GM10266 (cell line): Measurements from ENCODE around the gene ZDHHC14.

ENCODE experiments used
- DNase-seq: peaks from one replicate; pipeline ENCODE4 v3.0.0; 2012; ENCODE audit errors: extremely low spot score
- CTCF ChIP-seq: IDR thresholded peaks from 2 replicates; pipeline ENCODE4 v1.5.1; 2012; ENCODE audit warnings: mild to moderate bottlenecking, low read depth; ENCODE audit not compliant: control insufficient read depth, insufficient read depth; ENCODE audit errors: missing control alignments

ZDHHC14 gene

GRCh38 chr6:157592980-157593379 lies 212.0 kb downstream of the ZDHHC14 start:
- no peak for TF ChIP-seq CTCF
- DNase-seq = no peak

DNA sequence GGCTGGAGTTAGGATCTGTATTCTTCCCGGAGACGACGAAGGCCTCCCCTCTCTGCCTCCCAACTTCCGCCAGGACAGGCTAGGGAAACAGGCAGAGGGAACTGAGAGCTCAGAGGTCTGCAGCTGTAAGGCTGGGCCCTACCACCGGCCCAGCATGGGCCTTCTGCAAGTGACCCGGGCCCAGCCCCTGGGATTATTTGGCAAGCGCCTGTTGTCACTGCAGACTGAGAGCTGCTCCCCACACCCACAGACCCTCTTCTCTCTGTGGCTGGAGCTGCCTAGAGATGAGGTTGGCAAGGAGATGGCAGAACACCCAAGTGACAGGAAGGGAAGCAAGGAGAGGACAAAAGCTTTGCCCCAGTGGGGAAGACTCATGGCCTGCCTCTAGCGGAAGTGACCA lies 212.6 kb downstream of the ZDHHC14 start:
- DNase-seq = no peak
- no peak for TF ChIP-seq CTCF

DNA sequence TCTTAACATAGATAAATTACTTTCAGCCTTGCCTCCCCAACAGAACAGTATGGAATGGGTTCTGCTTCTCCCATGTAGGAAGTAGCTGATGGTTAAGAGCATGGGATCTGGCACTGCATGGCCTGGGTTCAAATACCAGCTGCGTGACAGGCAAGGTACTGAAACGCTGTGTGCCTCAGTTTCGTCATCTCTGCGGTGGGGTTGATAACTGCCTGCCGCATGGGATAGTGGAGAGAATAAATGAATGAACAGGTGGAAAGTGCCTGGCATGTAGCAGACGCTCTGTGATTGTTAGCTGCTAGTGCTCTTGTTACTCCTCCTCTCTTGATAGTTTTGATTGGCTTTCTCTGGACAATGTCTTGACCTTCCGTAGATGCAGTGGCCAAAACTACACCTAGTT lies 213.3 kb downstream of the ZDHHC14 start:
- TF ChIP-seq CTCF = no peak
- DNase-seq = no peak

GRCh38 chr6:157595768-157596167 lies 214.8 kb downstream of the ZDHHC14 start:
- no peak for TF ChIP-seq CTCF
- no peak for DNase-seq

- no peak for TF ChIP-seq CTCF
These were observed 215.5 kb downstream of the ZDHHC14 start for GRCh38 chr6:157596461-157596860.

GRCh38 chr6:157596886-157597285 lies 215.9 kb downstream of the ZDHHC14 start:
- DNase-seq = no peak
- no peak for TF ChIP-seq CTCF

More at GRCh38 chr6:157596461-157596860, 215.5 kb downstream of the ZDHHC14 start:
- no peak for DNase-seq

GRCh38 chr6:157597461-157598312 lies 216.7 kb downstream of the ZDHHC14 start:
- TF ChIP-seq CTCF = peak; percentile 62
- peak; percentile 69 for DNase-seq
